Type B pancreatic cell (in vitro differentiated cells): Measurements from ENCODE around the gene CCNQ. TPM values are rescaled to one million over a fixed set of nuclear protein-coding genes. Genes with fewer than 3 reads are reported as not detected.

Source experiments
- DNase-seq: peaks from one replicate; pipeline ENCODE4 v3.0.0; 2021; ENCODE audit warnings: mixed read lengths; ENCODE audit not compliant: unreplicated experiment; ENCODE audit errors: extremely low spot score
- H3K27ac Mint-ChIP-seq: 2 replicates; pipeline ENCODE4 v1.8.0; 2021; ENCODE audit warnings: mild to moderate bottlenecking, mixed read lengths
- H3K27me3 Mint-ChIP-seq: 2 replicates; pipeline ENCODE4 v1.8.0; 2021; ENCODE audit warnings: mixed read lengths
- H3K36me3 Mint-ChIP-seq: 2 replicates; pipeline ENCODE4 v1.8.0; 2021; ENCODE audit warnings: mixed read lengths
- H3K4me1 Mint-ChIP-seq: one replicate; pipeline ENCODE4 v1.8.0; 2021; ENCODE audit warnings: mixed read lengths; ENCODE audit not compliant: unreplicated experiment
- H3K4me3 Mint-ChIP-seq: 2 replicates; pipeline ENCODE4 v1.8.0; 2021; ENCODE audit warnings: mild to moderate bottlenecking, mixed read lengths
- H3K9me3 Mint-ChIP-seq: 2 replicates; pipeline ENCODE4 v1.8.0; 2021; ENCODE audit warnings: mixed read lengths
- CTCF ChIP-seq: fragments of 200-600 bp; sonication (generic); conservative IDR thresholded peaks from 2 replicates; pipeline ENCODE4 v1.5.0; 2021; ENCODE audit warnings: antibody characterized with exemption, mild to moderate bottlenecking
- total RNA-seq: library from RNA; stranded (reverse); gene quantifications from 2 replicates; pipeline ENCODE4 v1.2.1, GENCODE V29; 2021; ENCODE audit warnings: low replicate concordance

CCNQ gene
- total RNA-seq, 1 donor from 2014 or later = 19.0 TPM

DNA sequence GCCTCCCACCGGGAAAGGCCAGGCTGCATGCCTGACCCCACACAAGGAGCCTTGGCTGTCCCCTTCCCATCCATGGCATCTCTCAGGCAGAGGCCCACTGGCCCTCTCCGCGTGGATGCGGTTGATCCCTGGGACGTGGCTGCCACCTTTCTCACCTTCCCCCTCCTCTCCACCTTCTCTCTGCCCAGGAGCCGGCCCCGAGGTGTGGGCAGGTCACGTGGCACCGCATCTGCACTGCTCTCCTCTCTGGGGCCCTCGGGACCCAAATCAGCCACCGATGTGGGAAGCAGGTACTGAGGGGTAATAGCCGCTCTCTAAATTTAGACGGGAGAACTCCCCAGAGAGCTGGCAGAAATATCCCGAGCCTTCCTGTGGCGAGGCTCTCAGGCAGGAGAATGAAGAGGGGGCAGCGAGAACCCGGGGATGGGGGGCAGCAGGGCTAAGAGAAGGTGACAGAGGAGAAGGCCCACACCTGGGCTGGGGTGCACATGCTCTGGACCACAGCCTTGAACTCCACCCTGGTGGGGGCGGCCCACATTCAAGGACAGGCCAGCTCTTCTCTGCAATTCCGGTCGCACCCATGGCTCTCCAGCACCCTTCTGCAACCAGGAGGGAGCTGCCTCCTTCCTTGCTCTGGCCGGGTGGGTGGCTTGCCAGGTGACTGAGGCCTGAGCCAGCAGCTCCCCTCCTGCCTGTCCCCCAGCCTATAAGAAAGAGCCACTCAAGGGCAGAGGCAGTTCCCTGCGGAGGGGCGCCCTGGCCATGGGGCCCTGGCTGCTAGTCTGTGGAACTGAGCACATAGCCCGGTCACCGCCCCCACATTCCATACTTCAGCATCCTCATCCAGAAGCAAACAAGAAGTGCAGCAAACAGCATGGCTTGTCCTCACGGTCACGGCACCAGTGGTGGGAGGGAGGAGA lies 38.4 kb upstream of the CCNQ start:
- no peak overlapping the region for H3K4me3 Mint-ChIP-seq
- no peaks in the 10 kb centered on the region for H3K36me3 Mint-ChIP-seq
- H3K4me1 Mint-ChIP-seq = no peaks in the 10 kb centered on the region
- DNase-seq = no peak
- H3K27me3 Mint-ChIP-seq = peaks cover 9% of the 10 kb centered on the region
- no peak overlapping the region for H3K27ac Mint-ChIP-seq
- no peak for TF ChIP-seq CTCF
- no peaks in the 10 kb centered on the region for H3K9me3 Mint-ChIP-seq

- Mint-ChIP-seq H3K27ac (no peak overlapping the region), H3K27me3 (peaks cover 8% of the 10 kb centered on the region), H3K9me3 (no peaks in the 10 kb centered on the region), H3K36me3 (no peaks in the 10 kb centered on the region), H3K4me1 (no peaks in the 10 kb centered on the region), H3K4me3 (no peak overlapping the region)
- DNase-seq = no peak
- TF ChIP-seq CTCF = no peak
These were observed 37.8 kb upstream of the CCNQ start for GRCh38 chrX:153636716-153637115.

- Mint-ChIP-seq H3K4me3 (no peak overlapping the region), H3K27ac (no peak overlapping the region), H3K27me3 (peaks cover 3% of the 10 kb centered on the region), H3K9me3 (peaks cover 4% of the 10 kb centered on the region), H3K36me3 (no peaks in the 10 kb centered on the region), H3K4me1 (no peaks in the 10 kb centered on the region)
- TF ChIP-seq CTCF = peak; percentile 52
- DNase-seq = no peak
These were observed 37.1 kb upstream of the CCNQ start for GRCh38 chrX:153635788-153636668.

- Mint-ChIP-seq H3K27ac (no peak overlapping the region), H3K9me3 (peaks cover 6% of the 10 kb centered on the region), H3K27me3 (no peaks in the 10 kb centered on the region), H3K4me1 (no peaks in the 10 kb centered on the region), H3K36me3 (no peaks in the 10 kb centered on the region), H3K4me3 (no peak overlapping the region)
- no peak for DNase-seq
- TF ChIP-seq CTCF = no peak
These were observed 36.4 kb upstream of the CCNQ start for GRCh38 chrX:153635388-153635787.

- H3K4me1 Mint-ChIP-seq = no peaks in the 10 kb centered on the region
- H3K9me3 Mint-ChIP-seq = peaks cover 6% of the 10 kb centered on the region
- no peak overlapping the region for H3K4me3 Mint-ChIP-seq
- no peaks in the 10 kb centered on the region for H3K36me3 Mint-ChIP-seq
- no peak overlapping the region for H3K27ac Mint-ChIP-seq
- TF ChIP-seq CTCF = no peak
- H3K27me3 Mint-ChIP-seq = no peaks in the 10 kb centered on the region
- DNase-seq = no peak
These were observed 35.9 kb upstream of the CCNQ start for GRCh38 chrX:153634832-153635231.
